GM12878 (cell line): ENCODE measurements around the gene TGM2. TPM values are rescaled to one million over a fixed set of nuclear protein-coding genes. Genes with fewer than 3 reads are reported as not detected.

Experiments
- ATAC-seq: fragments of 200-7000 bp; cut with Tn5 transposase; 3 replicates; pipeline ENCODE4 v1.9.1; 2020; ENCODE audit warnings: mild to moderate bottlenecking, moderate library complexity
- BruUV-seq: library from RNA; stranded (reverse); fragments of 400-500 nt; replicated peaks from 2 replicates; lab custom pipeline; 2021; lab: Mats Ljungman, UMichigan
- CTCF ChIA-PET: fragments of 300-600 bp; sonication (Branson Sonifier 250); formaldehyde crosslinking; extraction: SDS; loops from one replicate; lab custom pipeline; 2021; ENCODE audit warnings: inconsistent platforms; lab: Yijun Ruan, JAX
- POLR2A ChIA-PET: fragments of 350-600 bp; formaldehyde crosslinking; extraction: SDS; loops from one replicate; lab custom pipeline; 2021; ENCODE audit warnings: inconsistent platforms; lab: Charles Lee
- RAD21 ChIA-PET: fragments of 300-600 bp; sonication (Branson Sonifier 250); formaldehyde crosslinking; loops from one replicate; lab custom pipeline; 2023; ENCODE audit warnings: antibody characterized with exemption; ENCODE audit not compliant: unreplicated experiment; lab: Charles Lee
- SMC1A ChIA-PET: fragments of 300-600 bp; sonication (Branson Sonifier 250); formaldehyde crosslinking; loops from one replicate; lab custom pipeline; 2023; ENCODE audit not compliant: unreplicated experiment, uncharacterized antibody; lab: Charles Lee
- DNase-seq: peaks from one replicate; pipeline ENCODE4 v3.0.0-alpha.2; 2011; ENCODE audit warnings: low read depth, low spot score
- FAIRE-seq: peaks from 3 replicates; lab custom pipeline; 2011; peaks lifted over from hg19 to GRCh38; lab: Jason Lieb, UNC
- H2AFZ ChIP-seq: 2 replicates; pipeline ENCODE4 v1.6.0; 2011; ENCODE audit warnings: low read depth, low read length, control low read depth; ENCODE audit not compliant: control insufficient read depth
- H3K27ac ChIP-seq: 2 replicates; pipeline ENCODE4 v1.5.1; 2011; ENCODE audit warnings: control low read depth; ENCODE audit not compliant: control insufficient read depth, insufficient read depth
- H3K27me3 ChIP-seq, 2 experiments: replicated peaks in 1 of 2; 2 replicates each; pipeline versions ENCODE4 v1.6.0 to v1.6.1; 2011; ENCODE audit warnings: low read length in 1 of 2; ENCODE audit not compliant: control insufficient read depth in 2 of 2, insufficient read depth in 2 of 2
- H3K36me3 ChIP-seq, 2 experiments: 2 replicates each; pipeline ENCODE4 v1.5.1; 2011; ENCODE audit warnings: low read length in 1 of 2; ENCODE audit not compliant: control insufficient read depth in 2 of 2, insufficient read depth in 2 of 2
- H3K4me1 ChIP-seq: 2 replicates; pipeline ENCODE4 v1.6.1; 2011; ENCODE audit warnings: mild to moderate bottlenecking, low read length, moderate library complexity, mixed read lengths; ENCODE audit not compliant: control insufficient read depth, insufficient read depth
- H3K4me2 ChIP-seq: 2 replicates; pipeline ENCODE4 v1.6.0; 2011; ENCODE audit warnings: control low read depth; ENCODE audit not compliant: control insufficient read depth, insufficient read depth
- H3K4me3 ChIP-seq: fragments of 200-600 bp; sonication (generic); 2 replicates; pipeline ENCODE4 v1.5.1; 2016
- H3K79me2 ChIP-seq: 2 replicates; pipeline ENCODE4 v1.6.0; 2011; ENCODE audit warnings: low read length; ENCODE audit not compliant: control insufficient read depth, insufficient read depth
- H3K9ac ChIP-seq: 2 replicates; pipeline ENCODE4 v1.8.0; 2011; ENCODE audit warnings: low read length, control low read depth, mixed read lengths; ENCODE audit not compliant: control insufficient read depth, insufficient read depth
- H3K9me3 ChIP-seq: replicated peaks from 3 replicates; pipeline ENCODE4 v1.5.1; 2011; ENCODE audit warnings: mild to moderate bottlenecking, low read length; ENCODE audit not compliant: control insufficient read depth, insufficient read depth
- H4K20me1 ChIP-seq: 2 replicates; pipeline ENCODE4 v1.6.0; 2011; ENCODE audit not compliant: control insufficient read depth, insufficient read depth
- ASH2L ChIP-seq: fragments of 300-600, 200-600 bp; sonication (generic); IDR thresholded peaks from 2 replicates; pipeline ENCODE4 v1.6.1; 2017; ENCODE audit warnings: low read depth, mild to moderate bottlenecking, borderline replicate concordance
- E4F1 ChIP-seq: fragments of 450-650 bp; IDR thresholded peaks from 2 replicates; pipeline ENCODE4 v1.6.1; 2018; ENCODE audit warnings: borderline replicate concordance, mild to moderate bottlenecking; ENCODE audit not compliant: partially characterized antibody
- ETV6 ChIP-seq, 2 experiments: fragments of 450-650 bp in 1 of 2; IDR thresholded peaks in 1 of 2; conservative IDR thresholded peaks in 1 of 2; 2 replicates each; pipeline ENCODE4 v1.6.1; 2014; ENCODE audit warnings: antibody characterized with exemption in 1 of 2, borderline replicate concordance in 1 of 2, low read depth in 1 of 2, mild to moderate bottlenecking in 1 of 2, moderate library complexity in 1 of 2
- IRF5 ChIP-seq: fragments of 450-650 bp; IDR thresholded peaks from 2 replicates; pipeline ENCODE4 v1.6.1; 2017; ENCODE audit warnings: borderline replicate concordance
- ZSCAN29 ChIP-seq: fragments of 450-650 bp; IDR thresholded peaks from 2 replicates; pipeline ENCODE4 v1.6.1; 2017; ENCODE audit warnings: mild to moderate bottlenecking, moderate library complexity
- WGBS: methylation state at CpG from one replicate; pipeline ENCODE4 v1.1.6; 2016; ENCODE audit warnings: low lambda C conversion rate; ENCODE audit not compliant: insufficient replicate concordance, insufficient coverage; ENCODE audit errors: missing lambda C conversion rate; 5-methylcytosine and 5-hydroxymethylcytosine counted together
- in situ Hi-C: fragments of 300-500 bp; cut with MboI; formaldehyde crosslinking; loops from 9 replicates; pipeline ENCODE4 v1.14.3; 2018; ENCODE audit warnings: mixed read lengths
- intact Hi-C: fragments of 100-400 bp; cut with micrococcal nuclease; formaldehyde crosslinking; loops from one replicate; pipeline ENCODE4 v1.14.2; 2022; ENCODE audit not compliant: unreplicated experiment
- polyA plus RNA-seq, 11 experiments: library from polyadenylated mRNA; depleted of rRNA in 4 of 11; unstranded in 6 of 11; stranded (reverse) in 5 of 11; fragments of >200 nt; fragmentation: Nextera tagmentation in 4 of 11; fragmentation: Illumina TruSeq in 1 of 11; extraction: Ambion mirVana in 4 of 11; extraction: Trizol in 1 of 11; gene quantifications; 1 replicate in 1 of 11; 2 replicates in 10 of 11; pipeline versions ENCODE4 v1.2.1 to v1.2.3, GENCODE V29; 2011 to 2016; ENCODE audit warnings: inconsistent platforms in 2 of 11, missing spikeins in 2 of 11, low read depth in 1 of 11
- total RNA-seq, 4 experiments: library from RNA; depleted of rRNA in 3 of 4; stranded (reverse); fragments of >200 nt in 3 of 4; fragmentation: Illumina TruSeq in 1 of 4; extraction: Trizol in 1 of 4; gene quantifications; 2 replicates each; pipeline versions ENCODE4 v1.2.1 to v1.2.3, GENCODE V29; 2013 to 2021

TGM2 gene
- total and polyA plus RNA-seq, 10 of the 15 experiments (the other 5 are each of a cell fraction or from before 2014, with no cell fraction given) = 0.11 to 1.9 (median 0.51) TPM

GRCh38 chr20:38164069-38164468 lies 1.0 kb downstream of the TGM2 start:
- no peak overlapping the region for H2AFZ ChIP-seq
- no peak for FAIRE-seq
- ATAC-seq = no peak
- WGBS = 97% methylated on average over 5 of the region's 5 CpGs
- peaks cover 7% of the 10 kb centered on the region for H3K4me1 ChIP-seq
- in situ Hi-C loops (loop anchor here (25.0 kb wide), 1 partner anchor 102 kb away; no protein-coding TSS in a partner anchor), intact Hi-C loops (no loop called here)
- no TSS peak for BruUV-seq
- H4K20me1 ChIP-seq = no peaks in the 10 kb centered on the region
- no peak for DNase-seq
- no peaks in the 10 kb centered on the region for H3K79me2 ChIP-seq
- H3K27me3 ChIP-seq = no peaks in the 10 kb centered on the region
- H3K4me2 ChIP-seq = no peak overlapping the region
- H3K4me3 ChIP-seq = no peak overlapping the region
- RAD21 ChIA-PET = interaction anchor here (0.8 to 5.1 kb wide), 11 partner anchors 9 to 106 kb away, joined by 3 to 59 read pairs (median 4); no protein-coding TSS in a partner anchor
- no peak overlapping the region for H3K9ac ChIP-seq
- TF ChIP-seq IRF5 = no peak
- TF ChIP-seq ASH2L = no peak
- no peak for TF ChIP-seq ZSCAN29
- TF ChIP-seq ETV6 (conservative IDR thresholded peaks at IDR 0.05 in 1 of 2, IDR thresholded peaks at IDR 0.05 in 1 of 2; ENCODE audit: borderline replicate concordance in 1 of 2, low read depth in 1 of 2) = no peak
- no peak for TF ChIP-seq E4F1
- no peak overlapping the region for H3K27ac ChIP-seq
- POLR2A ChIA-PET = interaction anchor here (0.8 to 0.9 kb wide), 2 partner anchors 91 to 106 kb away, joined by 3 read pairs; no protein-coding TSS in a partner anchor
- no peaks in the 10 kb centered on the region for H3K9me3 ChIP-seq
- SMC1A ChIA-PET = interaction anchor here (0.8 to 10.1 kb wide), 12 partner anchors 10 to 111 kb away, joined by 3 to 117 read pairs (median 5); no protein-coding TSS in a partner anchor
- H3K36me3 ChIP-seq = no peaks in the 10 kb centered on the region
- CTCF ChIA-PET = interaction anchor here (0.7 to 6.5 kb wide), 13 partner anchors 12 to 106 kb away, joined by 3 to 103 read pairs (median 6); no protein-coding TSS in a partner anchor
